ENCODE measurements around the gene PLCB2.

DNA sequence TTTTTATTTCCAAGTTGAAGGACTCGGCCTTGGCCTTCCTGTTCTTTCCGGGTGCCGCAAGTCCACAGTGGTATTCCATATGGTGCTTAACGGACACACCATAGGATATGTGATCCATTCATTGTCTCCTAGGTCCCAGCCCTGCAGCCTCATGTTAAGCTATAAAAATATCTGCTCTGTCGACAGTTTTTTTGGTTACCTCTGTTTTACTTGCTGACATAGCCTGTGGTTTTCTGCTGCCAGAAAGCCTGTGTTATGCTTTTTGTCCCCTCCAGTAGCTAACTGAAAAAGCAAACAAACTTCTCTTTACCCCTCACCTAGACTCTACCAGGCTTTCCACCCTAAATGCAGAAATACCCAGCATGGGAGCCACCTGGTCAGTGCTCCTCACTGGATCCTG lies 21.0 kb upstream of the PLCB2 start:
- TF ChIP-seq CTCF (IDR thresholded peaks at IDR 0.05) (no peak), POLR2A (IDR thresholded peaks at IDR 0.05) (no peak)
